RWPE2 (cell line): ENCODE measurements around the gene PPP1R15A.
"Not testable (repeated sequence)": the region's sequence is repeated elsewhere in the genome, so short reads cannot be mapped to it uniquely, and the experiment has no call there.

Source experiments
- ATAC-seq: fragments of 200-7000 bp; cut with Tn5 transposase; 3 replicates; pipeline ENCODE4 v1.9.1; 2021; ENCODE audit warnings: low read depth
- DNase-seq: peaks from one replicate; pipeline ENCODE4 v3.0.0-alpha.2; 2020; ENCODE audit warnings: low spot score
- H3K27ac ChIP-seq: fragments of 450-650 bp; 2 replicates; pipeline ENCODE4 v1.5.1; 2017; ENCODE audit warnings: mild to moderate bottlenecking; ENCODE audit not compliant: poor library complexity, severe bottlenecking
- H3K27me3 ChIP-seq: fragments of 250-450 bp; sonication (Bioruptor Pico); 2 replicates; pipeline ENCODE4 v1.5.1; 2021; ENCODE audit warnings: mild to moderate bottlenecking, moderate library complexity; ENCODE audit not compliant: insufficient read depth, poor library complexity, severe bottlenecking
- H3K36me3 ChIP-seq: fragments of 250-450 bp; sonication (Bioruptor Pico); 2 replicates; pipeline ENCODE4 v1.5.1; 2020; ENCODE audit warnings: low read depth, mild to moderate bottlenecking, moderate library complexity
- H3K4me1 ChIP-seq: fragments of 250-450 bp; sonication (Bioruptor Pico); 2 replicates; pipeline ENCODE4 v1.5.1; 2021; ENCODE audit warnings: mild to moderate bottlenecking, moderate library complexity; ENCODE audit not compliant: insufficient read depth, poor library complexity, severe bottlenecking
- H3K4me3 ChIP-seq: fragments of 250-450 bp; sonication (Bioruptor Pico); 2 replicates; pipeline ENCODE4 v1.5.1; 2021; ENCODE audit warnings: mild to moderate bottlenecking, moderate library complexity; ENCODE audit not compliant: severe bottlenecking
- H3K9me3 ChIP-seq: fragments of 250-450 bp; sonication (Bioruptor Pico); 2 replicates; pipeline ENCODE4 v1.5.1; 2021; ENCODE audit warnings: mild to moderate bottlenecking, moderate library complexity; ENCODE audit not compliant: severe bottlenecking
- TF ChIP-seq, protein P1 (sequence below): fragments of 450-650 bp; IDR thresholded peaks from one replicate; pipeline ENCODE4 v1.5.1; 2017; ENCODE audit warnings: mild to moderate bottlenecking, moderate library complexity; ENCODE audit not compliant: poor library complexity, severe bottlenecking

PPP1R15A gene

GRCh38 chr19:48845384-48845783, 26.8 kb upstream of the PPP1R15A start:
- no peaks in the 10 kb centered on the region for H3K9me3 ChIP-seq
- H3K27ac ChIP-seq, result no peak overlapping the region
- H3K4me3 ChIP-seq, result no peak overlapping the region
- no peaks in the 10 kb centered on the region for H3K4me1 ChIP-seq
- no peaks in the 10 kb centered on the region for H3K27me3 ChIP-seq
- ATAC-seq (no peak), DNase-seq (no peak)
- H3K36me3 ChIP-seq, result peaks cover 5% of the 10 kb centered on the region; the same call in 1 of the 2 replicates
- TF ChIP-seq, protein P1, sequence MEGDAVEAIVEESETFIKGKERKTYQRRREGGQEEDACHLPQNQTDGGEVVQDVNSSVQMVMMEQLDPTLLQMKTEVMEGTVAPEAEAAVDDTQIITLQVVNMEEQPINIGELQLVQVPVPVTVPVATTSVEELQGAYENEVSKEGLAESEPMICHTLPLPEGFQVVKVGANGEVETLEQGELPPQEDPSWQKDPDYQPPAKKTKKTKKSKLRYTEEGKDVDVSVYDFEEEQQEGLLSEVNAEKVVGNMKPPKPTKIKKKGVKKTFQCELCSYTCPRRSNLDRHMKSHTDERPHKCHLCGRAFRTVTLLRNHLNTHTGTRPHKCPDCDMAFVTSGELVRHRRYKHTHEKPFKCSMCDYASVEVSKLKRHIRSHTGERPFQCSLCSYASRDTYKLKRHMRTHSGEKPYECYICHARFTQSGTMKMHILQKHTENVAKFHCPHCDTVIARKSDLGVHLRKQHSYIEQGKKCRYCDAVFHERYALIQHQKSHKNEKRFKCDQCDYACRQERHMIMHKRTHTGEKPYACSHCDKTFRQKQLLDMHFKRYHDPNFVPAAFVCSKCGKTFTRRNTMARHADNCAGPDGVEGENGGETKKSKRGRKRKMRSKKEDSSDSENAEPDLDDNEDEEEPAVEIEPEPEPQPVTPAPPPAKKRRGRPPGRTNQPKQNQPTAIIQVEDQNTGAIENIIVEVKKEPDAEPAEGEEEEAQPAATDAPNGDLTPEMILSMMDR, result no peak

- not testable (repeated sequence) for H3K9me3 ChIP-seq, ATAC-seq, H3K27ac ChIP-seq, H3K36me3 ChIP-seq, H3K4me3 ChIP-seq, H3K27me3 ChIP-seq, DNase-seq, H3K4me1 ChIP-seq
Measured at GRCh38 chr19:48846659-48847058, 25.6 kb upstream of the PPP1R15A start.

GRCh38 chr19:48852292-48852691, 19.9 kb upstream of the PPP1R15A start:
- Histone ChIP-seq H3K27ac (no peak overlapping the region), H3K36me3 (no peaks in the 10 kb centered on the region), H3K4me1 (no peaks in the 10 kb centered on the region), H3K4me3 (no peak overlapping the region), H3K27me3 (no peaks in the 10 kb centered on the region), H3K9me3 (no peaks in the 10 kb centered on the region)
- ATAC-seq, result no peak
- TF ChIP-seq, protein P1, result no peak
- DNase-seq, result no peak

DNA sequence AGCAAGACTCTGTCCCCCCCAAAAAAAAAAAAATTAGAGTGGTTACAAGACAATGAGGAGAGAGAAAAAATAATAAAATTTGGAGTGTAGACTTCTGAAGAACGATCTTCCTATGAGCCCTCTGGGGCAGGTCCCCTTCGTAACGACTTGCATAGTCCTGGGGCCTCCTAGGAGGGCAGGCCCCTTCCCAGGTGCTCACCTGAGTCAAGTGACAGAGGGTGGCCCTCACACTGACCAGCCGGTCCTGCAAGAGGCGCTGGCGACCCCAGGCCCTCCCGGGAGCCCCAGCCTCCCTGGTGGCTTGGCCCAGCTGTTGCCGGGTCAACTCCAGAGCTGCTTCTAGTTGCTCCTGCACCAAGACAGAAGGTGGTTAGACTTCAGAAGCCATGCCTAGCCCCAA, 18.7 kb upstream of the PPP1R15A start:
- Histone ChIP-seq H3K36me3 (no peaks in the 10 kb centered on the region), H3K9me3 (no peaks in the 10 kb centered on the region), H3K4me1 (no peaks in the 10 kb centered on the region), H3K27me3 (no peaks in the 10 kb centered on the region), H3K27ac (no peak overlapping the region), H3K4me3 (no peak overlapping the region)
- ATAC-seq (no peak), DNase-seq (no peak)
- TF ChIP-seq, protein P1, result no peak

DNA sequence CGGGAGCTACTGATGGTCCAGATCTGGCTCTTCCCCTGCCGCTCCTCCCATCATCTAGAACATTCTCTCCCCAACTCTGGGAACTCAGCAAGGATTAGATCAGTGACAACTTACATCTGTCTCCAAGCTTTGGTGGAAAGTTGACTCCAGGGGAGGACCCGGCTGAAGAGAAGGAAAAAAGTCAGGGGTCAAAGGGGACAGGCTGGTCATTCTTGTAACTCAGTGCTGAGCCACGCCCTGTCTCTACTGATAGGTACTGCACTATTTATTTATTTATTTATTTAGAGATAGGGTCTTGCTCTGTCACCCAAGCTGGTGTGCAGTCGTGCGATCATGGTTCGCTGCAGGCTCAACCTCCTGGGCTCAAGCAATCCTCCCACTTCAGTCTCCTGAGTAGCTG, 18.1 kb upstream of the PPP1R15A start:
- Histone ChIP-seq H3K27me3 (no peaks in the 10 kb centered on the region), H3K4me3 (no peak overlapping the region), H3K4me1 (no peaks in the 10 kb centered on the region), H3K9me3 (no peaks in the 10 kb centered on the region), H3K27ac (no peak overlapping the region), H3K36me3 (no peaks in the 10 kb centered on the region)
- DNase-seq (no peak), ATAC-seq (no peak)
- TF ChIP-seq, protein P1, result no peak

- Histone ChIP-seq H3K27ac (no peak overlapping the region), H3K9me3 (no peaks in the 10 kb centered on the region), H3K4me1 (no peaks in the 10 kb centered on the region), H3K4me3 (no peak overlapping the region), H3K27me3 (no peaks in the 10 kb centered on the region), H3K36me3 (no peaks in the 10 kb centered on the region)
- DNase-seq (no peak), ATAC-seq (no peak)
- TF ChIP-seq, protein P1, result no peak
Measured at GRCh38 chr19:48856921-48857320, 15.3 kb upstream of the PPP1R15A start.
